GM15510 (cell line): ENCODE data around the gene LGALS8.

Source experiments
- POLR2A ChIP-seq: IDR thresholded peaks from 3 replicates; pipeline ENCODE4 v1.6.1; 2011; ENCODE audit warnings: borderline replicate concordance; ENCODE audit not compliant: insufficient read length; ENCODE audit errors: extremely low read depth

The LGALS8 gene

DNA sequence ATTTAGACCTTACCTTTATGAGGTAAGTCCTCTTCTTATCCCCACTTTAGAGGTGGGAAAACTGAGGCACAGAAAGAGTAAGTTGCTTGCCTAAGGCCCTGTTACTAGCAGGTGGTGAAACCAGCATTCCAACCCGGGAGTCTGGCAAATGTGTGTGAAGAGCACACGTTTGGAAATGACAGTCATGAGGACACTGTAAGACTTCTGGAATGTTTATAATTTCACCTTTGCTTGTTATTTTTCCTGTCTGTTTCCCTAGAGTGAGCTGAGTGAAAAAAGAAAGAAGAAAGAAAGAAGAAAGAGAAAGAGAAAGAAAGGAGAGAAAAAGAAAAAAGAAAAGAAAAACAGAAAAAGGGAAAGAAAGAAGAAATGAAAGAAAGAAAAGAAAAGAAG, 21.2 kb upstream of the LGALS8 start:
- no peak for TF ChIP-seq POLR2A

GRCh38 chr1:236502972-236503639, 20.7 kb upstream of the LGALS8 start:
- TF ChIP-seq POLR2A: no peak

GRCh38 chr1:236507022-236507700, 16.6 kb upstream of the LGALS8 start:
- TF ChIP-seq POLR2A: no peak

DNA sequence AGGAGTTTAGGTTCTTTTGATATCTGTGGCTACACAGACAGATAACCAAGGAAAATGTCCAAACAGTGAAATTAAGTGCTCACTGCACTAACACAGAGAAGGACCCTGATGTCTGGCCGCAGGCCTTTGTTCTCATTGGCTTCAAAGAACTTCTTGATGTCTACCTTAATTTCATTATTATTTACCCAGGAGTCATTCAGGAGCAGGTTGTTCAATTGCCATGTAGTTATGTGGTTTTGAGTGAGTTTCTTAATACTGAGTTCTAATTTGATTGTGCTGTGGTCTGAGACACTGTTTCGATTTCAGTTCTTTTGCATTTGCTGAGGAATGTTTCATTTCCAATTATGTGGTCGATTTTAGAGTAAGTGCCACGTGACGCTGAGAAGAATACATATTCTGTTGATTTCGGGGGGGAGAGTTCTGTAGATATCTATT, 15.2 kb upstream of the LGALS8 start:
- no peak for TF ChIP-seq POLR2A

- TF ChIP-seq POLR2A: no peak
Measured at GRCh38 chr1:236509203-236509602, 14.6 kb upstream of the LGALS8 start.

- TF ChIP-seq POLR2A: no peak
Measured at GRCh38 chr1:236509647-236510401, 14.0 kb upstream of the LGALS8 start.

DNA sequence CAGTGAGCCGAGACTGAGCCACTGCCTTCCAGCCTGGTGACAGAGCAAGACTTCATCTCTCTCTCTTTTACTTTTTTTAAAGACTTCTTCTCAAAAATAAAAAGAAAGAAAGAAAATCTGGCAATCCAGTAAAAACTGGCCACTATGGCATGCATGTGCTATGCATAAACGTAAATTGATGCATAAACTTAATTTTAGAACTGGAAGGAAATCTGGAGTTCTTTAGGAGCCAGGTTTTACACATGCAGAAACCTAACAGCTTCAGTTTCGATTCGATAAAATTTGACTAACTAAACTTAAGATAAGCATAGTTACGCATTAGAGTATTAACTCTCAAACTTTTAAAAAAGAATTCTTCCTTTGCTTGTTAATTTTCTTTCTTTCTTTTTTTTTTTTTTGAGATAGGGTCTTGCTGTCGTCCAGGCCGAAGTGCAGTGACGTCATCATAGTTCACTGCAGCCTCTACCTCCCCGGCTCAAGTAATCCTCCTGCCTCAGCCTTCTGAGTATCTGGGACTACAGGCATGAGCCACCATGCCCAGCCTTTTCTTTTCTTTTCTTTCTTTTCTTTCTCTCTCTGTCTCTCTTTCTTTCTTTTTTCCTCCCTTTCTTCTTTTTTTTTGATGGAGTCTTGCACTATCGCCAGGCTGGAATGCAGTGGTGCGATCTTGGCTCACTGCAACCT, 11.9 kb upstream of the LGALS8 start:
- TF ChIP-seq POLR2A: no peak

DNA sequence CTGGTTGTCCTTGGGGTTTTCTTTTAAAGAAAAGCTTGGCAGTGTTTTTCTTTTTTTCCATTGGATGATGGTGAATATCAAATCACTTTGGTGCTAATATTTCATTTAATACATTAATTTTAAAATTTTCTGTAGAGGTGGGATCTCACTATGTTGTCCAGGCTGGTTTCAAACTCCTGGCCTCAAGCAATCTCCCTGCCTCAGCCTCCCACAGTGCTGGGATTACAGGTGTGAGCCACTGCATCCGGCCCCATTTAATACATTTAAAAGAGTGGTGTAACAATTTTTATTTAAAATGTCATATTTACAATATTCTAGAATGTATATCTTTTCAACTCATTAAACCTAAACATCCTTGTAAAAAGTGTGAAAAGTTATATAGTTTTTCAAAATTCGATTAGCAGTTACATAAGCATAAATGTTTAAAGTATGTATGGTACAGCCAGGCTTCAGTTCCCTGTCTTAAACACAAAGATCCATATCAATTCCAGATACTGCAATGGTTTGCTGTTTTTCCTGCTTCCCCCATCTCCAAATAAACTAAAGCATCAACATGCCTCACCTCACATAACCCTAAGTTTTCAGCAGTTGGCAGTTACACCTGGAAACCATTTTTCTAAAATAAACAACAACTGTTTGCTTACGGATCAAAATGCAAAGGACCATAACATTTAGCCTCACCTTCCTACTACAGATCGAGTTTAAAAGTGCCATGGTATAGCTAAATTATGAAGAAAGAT, 8.9 kb upstream of the LGALS8 start:
- no peak for TF ChIP-seq POLR2A

DNA sequence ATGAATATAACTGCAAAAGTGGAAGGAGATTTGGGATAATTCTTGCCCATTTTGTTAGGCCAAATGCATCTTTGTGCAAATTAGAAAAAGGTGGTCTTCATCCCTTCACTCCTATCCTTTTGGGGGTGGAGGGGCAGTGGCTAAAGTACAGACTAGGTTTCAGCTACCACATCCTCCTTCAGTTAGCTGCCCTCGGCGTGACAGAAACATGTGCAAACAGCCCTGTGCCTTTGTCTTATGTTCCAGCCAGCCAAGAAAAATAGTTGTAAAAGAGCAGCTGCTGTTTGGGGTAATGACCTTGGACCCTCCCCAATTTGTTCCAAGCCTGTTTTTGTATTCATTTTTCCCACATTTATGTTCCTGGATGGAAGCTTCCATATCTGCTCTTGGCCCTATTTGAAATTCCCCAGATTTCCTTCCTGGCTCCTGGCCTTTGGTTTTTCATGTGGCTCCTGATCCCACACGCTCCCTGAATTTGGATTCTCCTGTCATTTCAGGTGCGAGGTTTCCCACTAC, 8.3 kb upstream of the LGALS8 start:
- no peak for TF ChIP-seq POLR2A

DNA sequence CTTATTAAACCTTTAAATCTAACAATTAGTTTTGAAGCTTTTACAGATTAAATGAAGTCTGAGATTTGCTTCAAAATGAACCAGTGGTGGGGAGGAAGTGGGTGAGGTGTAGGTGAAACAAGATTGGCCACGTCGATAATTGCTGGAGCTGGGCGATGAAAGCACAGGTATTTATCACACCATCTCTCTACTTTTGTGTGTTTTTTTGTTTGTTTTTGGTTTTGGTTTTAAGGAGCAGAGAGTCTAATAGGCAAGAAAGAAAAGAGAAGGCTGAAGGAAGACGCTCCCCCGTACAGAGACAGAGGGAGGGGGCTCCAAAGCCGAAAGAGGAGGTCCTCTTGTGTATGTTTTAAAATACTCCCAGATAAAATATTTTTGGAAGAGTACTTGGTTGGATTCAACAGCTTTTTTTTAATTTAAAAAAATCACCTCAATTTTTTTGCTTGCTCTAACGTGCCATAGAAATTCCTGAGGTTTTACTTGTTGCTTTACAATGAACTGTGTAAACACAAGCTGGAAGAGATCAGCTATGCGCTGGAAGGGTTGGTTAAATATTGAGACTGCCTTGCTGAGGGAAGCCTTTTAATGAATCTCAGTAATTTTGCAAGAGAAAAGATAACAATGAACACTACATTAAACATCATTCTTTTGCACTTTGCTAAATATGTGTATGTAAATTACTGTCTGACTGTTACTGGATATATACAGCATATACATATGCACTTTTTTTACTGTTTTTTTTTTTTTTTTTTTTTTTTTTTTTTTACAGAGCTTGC, 6.7 kb upstream of the LGALS8 start:
- TF ChIP-seq POLR2A: no peak

DNA sequence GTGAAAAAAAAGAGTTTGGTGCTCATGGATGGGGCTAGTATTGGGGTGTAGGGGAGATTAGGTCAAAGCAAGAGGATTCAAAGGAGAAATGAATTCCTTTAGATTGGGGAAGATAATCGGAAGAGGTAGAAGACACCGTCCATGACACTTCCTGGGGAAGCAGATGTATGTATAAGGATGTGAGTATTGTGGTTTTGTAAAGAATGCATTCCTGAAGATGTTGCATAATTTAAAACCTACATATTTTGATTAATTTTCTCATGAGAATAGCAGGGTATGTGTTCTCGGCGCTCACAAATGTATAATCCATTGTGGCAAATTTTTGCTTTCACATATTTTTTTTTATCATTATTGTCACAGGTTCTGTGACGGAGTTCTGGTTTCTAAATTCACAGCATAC, 5.5 kb upstream of the LGALS8 start:
- no peak for TF ChIP-seq POLR2A

DNA sequence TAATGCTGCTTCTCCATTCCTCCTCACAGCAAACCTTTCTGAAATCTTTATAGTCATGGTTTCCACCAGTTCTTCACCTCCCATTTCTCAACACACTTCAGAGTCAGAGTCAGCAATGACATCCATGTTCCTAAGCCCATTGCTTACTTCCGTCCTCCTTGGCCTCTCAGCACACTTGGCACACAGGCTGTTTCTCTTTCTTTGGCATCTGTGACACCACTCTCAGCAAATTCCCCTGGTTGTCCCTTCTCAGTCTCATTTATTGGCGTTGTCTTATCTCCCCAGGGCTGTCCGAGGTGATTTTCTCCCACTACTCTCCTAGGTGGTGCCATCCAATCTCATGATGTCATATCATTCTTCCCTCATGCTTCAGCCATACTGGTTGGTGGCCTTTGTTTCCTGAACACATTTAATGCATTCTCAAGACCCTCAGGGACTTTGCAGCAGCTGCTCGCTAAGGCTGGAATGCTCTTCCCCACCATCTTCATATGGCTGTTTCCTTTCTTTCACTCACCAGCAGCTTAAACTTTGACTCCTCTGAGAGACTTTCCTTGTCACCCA, 3.3 kb upstream of the LGALS8 start:
- TF ChIP-seq POLR2A: no peak
